ENCODE results near the gene F7. TPM values are rescaled to one million over a fixed set of nuclear protein-coding genes. Genes with fewer than 3 reads are reported as not detected.

Gene F7
- total and polyA plus RNA-seq, 2 experiments from 2014 or later: not detected

DNA sequence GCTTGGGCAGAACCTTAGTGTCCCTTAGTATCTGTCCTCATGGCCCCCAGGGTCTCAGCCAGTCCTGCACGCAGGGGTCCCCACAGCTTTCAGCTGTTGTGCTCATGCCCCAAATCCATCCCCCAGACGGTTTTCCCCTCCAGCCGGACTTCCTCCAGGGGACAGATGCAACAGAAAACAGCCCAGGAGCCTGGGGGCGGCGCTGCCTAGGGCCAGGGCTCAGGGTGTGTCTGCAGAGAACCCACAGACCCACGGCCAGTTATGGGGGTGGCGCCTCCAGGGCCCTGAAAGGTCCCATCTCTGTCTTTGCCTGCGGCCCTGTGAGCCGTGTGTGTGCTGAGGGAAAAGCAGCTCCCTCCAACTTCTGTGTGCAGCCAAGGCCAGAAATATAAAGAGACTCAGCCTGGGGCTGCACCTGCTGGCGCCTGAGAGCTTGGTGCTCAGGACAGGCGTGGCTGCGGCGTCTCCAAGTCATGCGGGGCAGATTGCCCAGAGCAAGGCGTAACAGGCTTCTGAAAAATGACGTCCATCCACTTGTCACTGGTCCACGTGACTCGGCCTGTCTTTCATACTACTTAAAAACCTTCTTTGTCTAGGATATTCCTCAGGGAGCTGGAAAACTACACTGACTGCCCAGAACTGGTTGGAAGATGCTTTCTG lies 22.1 kb upstream of the F7 start:
- Histone ChIP-seq H4K20me1 (ENCODE audit: insufficient read depth) (no peaks in the 10 kb centered on the region), H3K27ac (no peak overlapping the region), H3K4me2 (ENCODE audit: unreplicated experiment) (no peak overlapping the region), H3F3A (ENCODE audit: insufficient read depth) (no peaks in the 10 kb centered on the region), H3K9ac (no peak overlapping the region), H3K27me3 (replicated peaks; ENCODE audit: insufficient read depth) (peaks cover 6% of the 10 kb centered on the region; the same call in 1 of the 2 replicates), H3K4me1 (ENCODE audit: insufficient read depth) (no peaks in the 10 kb centered on the region), H3K4me3 (no peak overlapping the region), H3K79me2 (ENCODE audit: insufficient read depth) (no peaks in the 10 kb centered on the region), H3K9me2 (ENCODE audit: insufficient read depth) (no peaks in the 10 kb centered on the region), H3K9me3 (ENCODE audit: low read depth) (no peaks in the 10 kb centered on the region), H2AFZ (no peak overlapping the region), H3K36me3 (ENCODE audit: low read depth) (no peaks in the 10 kb centered on the region)
- no peak for TF ChIP-seq EZH2 (IDR thresholded peaks at IDR 0.05; ENCODE audit: insufficient read depth, poor library complexity, severe bottlenecking)
- TF ChIP-seq EZH2phosphoT487 (IDR thresholded peaks at IDR 0.05; ENCODE audit: insufficient read depth, low read depth): no peak
- in situ Hi-C loops (cut with MboI): no loop called here
- DNase-seq: peak; percentile 73
- 23 to 28% methylated on average over 18 of the region's 18 CpGs for WGBS, 2 experiments (ENCODE audit: low coverage in 1 of 2, low lambda C conversion rate in 2 of 2, missing lambda C conversion rate in 2 of 2)

GRCh38 chr13:113084094-113084942 lies 21.3 kb upstream of the F7 start:
- H3K4me2 ChIP-seq (ENCODE audit: unreplicated experiment): no peak overlapping the region
- H3K36me3 ChIP-seq (ENCODE audit: low read depth): no peaks in the 10 kb centered on the region
- no peaks in the 10 kb centered on the region for H3K4me1 ChIP-seq (ENCODE audit: insufficient read depth)
- H3K4me3 ChIP-seq: no peak overlapping the region
- no peaks in the 10 kb centered on the region for H4K20me1 ChIP-seq (ENCODE audit: insufficient read depth)
- H3K27me3 ChIP-seq (replicated peaks; ENCODE audit: insufficient read depth): peaks cover 6% of the 10 kb centered on the region; the same call in 1 of the 2 replicates
- in situ Hi-C loops (cut with MboI): no loop called here
- H2AFZ ChIP-seq: no peak overlapping the region
- H3K9me3 ChIP-seq (ENCODE audit: low read depth): no peaks in the 10 kb centered on the region
- no peak for TF ChIP-seq EZH2phosphoT487 (IDR thresholded peaks at IDR 0.05; ENCODE audit: insufficient read depth, low read depth)
- no peak for TF ChIP-seq EZH2 (IDR thresholded peaks at IDR 0.05; ENCODE audit: insufficient read depth, poor library complexity, severe bottlenecking)
- H3K9ac ChIP-seq: no peak overlapping the region
- no peak for DNase-seq
- H3K79me2 ChIP-seq (ENCODE audit: insufficient read depth): no peaks in the 10 kb centered on the region
- H3K27ac ChIP-seq: no peak overlapping the region
- H3F3A ChIP-seq (ENCODE audit: insufficient read depth): no peaks in the 10 kb centered on the region
- no peaks in the 10 kb centered on the region for H3K9me2 ChIP-seq (ENCODE audit: insufficient read depth)
- WGBS, 2 experiments (ENCODE audit: low coverage in 1 of 2, low lambda C conversion rate in 2 of 2, missing lambda C conversion rate in 2 of 2): 80 to 86% methylated on average over 25 of the region's 25 CpGs

- 48 to 54% methylated on average over 22 to 24 of the region's 24 CpGs for WGBS, 2 experiments (ENCODE audit: low coverage in 1 of 2, low lambda C conversion rate in 2 of 2, missing lambda C conversion rate in 2 of 2)
- H3K36me3 ChIP-seq (ENCODE audit: low read depth): no peaks in the 10 kb centered on the region
- no peaks in the 10 kb centered on the region for H3K79me2 ChIP-seq (ENCODE audit: insufficient read depth)
- H3F3A ChIP-seq (ENCODE audit: insufficient read depth): no peaks in the 10 kb centered on the region
- no peak overlapping the region for H3K9ac ChIP-seq
- no peak for TF ChIP-seq EZH2phosphoT487 (IDR thresholded peaks at IDR 0.05; ENCODE audit: insufficient read depth, low read depth)
- no peak for TF ChIP-seq EZH2 (IDR thresholded peaks at IDR 0.05; ENCODE audit: insufficient read depth, poor library complexity, severe bottlenecking)
- peaks cover 6% of the 10 kb centered on the region; the same call in 1 of the 2 replicates for H3K27me3 ChIP-seq (replicated peaks; ENCODE audit: insufficient read depth)
- no peaks in the 10 kb centered on the region for H3K9me3 ChIP-seq (ENCODE audit: low read depth)
- H3K9me2 ChIP-seq (ENCODE audit: insufficient read depth): no peaks in the 10 kb centered on the region
- no peaks in the 10 kb centered on the region for H4K20me1 ChIP-seq (ENCODE audit: insufficient read depth)
- H3K27ac ChIP-seq: no peak overlapping the region
- no peak overlapping the region for H2AFZ ChIP-seq
- no peaks in the 10 kb centered on the region for H3K4me1 ChIP-seq (ENCODE audit: insufficient read depth)
- H3K4me2 ChIP-seq (ENCODE audit: unreplicated experiment): no peak overlapping the region
- H3K4me3 ChIP-seq: no peak overlapping the region
- in situ Hi-C loops (cut with MboI): no loop called here
- DNase-seq: no peak
Observed at GRCh38 chr13:113084943-113085540, 20.5 kb upstream of the F7 start.

- no peak overlapping the region for H3K27ac ChIP-seq
- no peak overlapping the region for H2AFZ ChIP-seq
- no peaks in the 10 kb centered on the region for H3K9me2 ChIP-seq (ENCODE audit: insufficient read depth)
- no peak overlapping the region for H3K4me2 ChIP-seq (ENCODE audit: unreplicated experiment)
- H3K27me3 ChIP-seq (replicated peaks; ENCODE audit: insufficient read depth): peaks cover 6% of the 10 kb centered on the region; the same call in 1 of the 2 replicates
- H3K9ac ChIP-seq: no peak overlapping the region
- H3K4me1 ChIP-seq (ENCODE audit: insufficient read depth): no peaks in the 10 kb centered on the region
- no peaks in the 10 kb centered on the region for H3F3A ChIP-seq (ENCODE audit: insufficient read depth)
- in situ Hi-C loops (cut with MboI): no loop called here
- H3K36me3 ChIP-seq (ENCODE audit: low read depth): no peaks in the 10 kb centered on the region
- peak; percentile 53 for DNase-seq
- no peaks in the 10 kb centered on the region for H3K79me2 ChIP-seq (ENCODE audit: insufficient read depth)
- no peaks in the 10 kb centered on the region for H3K9me3 ChIP-seq (ENCODE audit: low read depth)
- WGBS, 2 experiments (ENCODE audit: low coverage in 1 of 2, low lambda C conversion rate in 2 of 2, missing lambda C conversion rate in 2 of 2): 38 to 43% methylated on average over 28 to 30 of the region's 32 CpGs
- no peaks in the 10 kb centered on the region for H4K20me1 ChIP-seq (ENCODE audit: insufficient read depth)
- H3K4me3 ChIP-seq: no peak overlapping the region
- TF ChIP-seq EZH2phosphoT487 (IDR thresholded peaks at IDR 0.05; ENCODE audit: insufficient read depth, low read depth): no peak
Observed at GRCh38 chr13:113086031-113086750, 19.4 kb upstream of the F7 start.
